GM23338 (cell line): ENCODE data around the gene MARCHF2.

Experiments
- CREB1 ChIP-seq: fragments of 250-450 bp; sonication (Bioruptor Pico); IDR thresholded peaks from 2 replicates; pipeline ENCODE4 v1.5.0; 2020; ENCODE audit warnings: low read depth, mild to moderate bottlenecking, moderate library complexity
- CTCF ChIP-seq, 2 experiments: fragments of 200-600 bp in 1 of 2; sonication (generic) in 1 of 2; conservative IDR thresholded peaks; 2 replicates each; pipeline versions ENCODE4 v1.5.1 to v1.6.1; 2016 to 2017; ENCODE audit warnings: antibody characterized with exemption in 2 of 2, low read depth in 2 of 2, mild to moderate bottlenecking in 2 of 2, moderate library complexity in 1 of 2
- ETS1 ChIP-seq: IDR thresholded peaks from 2 replicates; pipeline ENCODE4 v1.6.1; 2016; ENCODE audit warnings: antibody characterized with exemption
- EZH2 ChIP-seq: fragments of 200-600 bp; sonication (generic); IDR thresholded peaks from one replicate; pipeline ENCODE4 v1.8.0; 2017; ENCODE audit warnings: antibody characterized with exemption, mild to moderate bottlenecking, low read depth; ENCODE audit not compliant: unreplicated experiment
- POLR2AphosphoS5 ChIP-seq: IDR thresholded peaks from 2 replicates; pipeline ENCODE4 v1.6.1; 2016; ENCODE audit warnings: antibody characterized with exemption, low read depth
- ZNF114 ChIP-seq: fragments of 250-450 bp; sonication (Bioruptor Pico); IDR thresholded peaks from 2 replicates; pipeline ENCODE4 v1.5.0; 2020; ENCODE audit warnings: mild to moderate bottlenecking, moderate library complexity
- ZNF331 ChIP-seq: fragments of 250-450 bp; sonication (Bioruptor Pico); IDR thresholded peaks from 2 replicates; pipeline ENCODE4 v1.5.0; 2020; ENCODE audit warnings: low read depth, mild to moderate bottlenecking, moderate library complexity

- no peak for TF ChIP-seq ZNF114 (CRISPR knock-in tag)
- no peak for TF ChIP-seq POLR2AphosphoS5
- no peak for TF ChIP-seq CTCF (conservative IDR thresholded peaks at IDR 0.05; ENCODE audit: low read depth in 2 of 2)
- no peak for TF ChIP-seq EZH2
- no peak for TF ChIP-seq ETS1
- no peak for TF ChIP-seq CREB1 (CRISPR knock-in tag)
- TF ChIP-seq ZNF331 (CRISPR knock-in tag), result no peak
These were observed 24.5 kb upstream of the MARCHF2 start for GRCh38 chr19:8388612-8388958.
